Omental fat pad (tissue), 4 donors: ENCODE results near the gene CYP4F12. TPM values are rescaled to one million over a fixed set of nuclear protein-coding genes. Genes with fewer than 3 reads are reported as not detected.
"Not testable (repeated sequence)": the region's sequence is repeated elsewhere in the genome, so short reads cannot be mapped to it uniquely, and the experiment has no call there.

Experiments used
- ATAC-seq: fragments of 150-250 bp; one replicate; pipeline ENCODE4 v1.9.1; 2016; ENCODE audit warnings: mild to moderate bottlenecking, moderate library complexity; ENCODE audit not compliant: low FRiP score
- DNase-seq: peaks from one replicate; pipeline ENCODE4 v3.0.0-alpha.2; 2019; ENCODE audit warnings: low spot score
- CTCF ChIP-seq, 3 donors: fragments of 450-650 bp; IDR thresholded peaks; one replicate each; pipeline ENCODE4 v1.5.1; 2016 to 2017; ENCODE audit warnings: antibody characterized with exemption in 3 of 3, mild to moderate bottlenecking in 3 of 3, moderate library complexity in 2 of 3
- total RNA-seq, 4 donors: library from RNA; depleted of rRNA; stranded (reverse); fragments of >200 nt; gene quantifications; one replicate each; pipeline ENCODE4 v1.1.0, GENCODE V29; 2016

CYP4F12 gene
- total RNA-seq, 4 donors from 2014 or later = 3.0 to 58.6 (median 11.9) TPM

GRCh38 chr19:15679089-15679488 lies 6.2 kb downstream of the CYP4F12 start:
- no peak for TF ChIP-seq CTCF (IDR thresholded peaks at IDR 0.05)
- ATAC-seq (no peak), DNase-seq (no peak)

- DNase-seq, ATAC-seq: not testable (repeated sequence)
Measured at GRCh38 chr19:15679865-15680264, 7.0 kb downstream of the CYP4F12 start.

- TF ChIP-seq CTCF (IDR thresholded peaks at IDR 0.05) = no peak
- DNase-seq = no peak
- no peak for ATAC-seq
Measured at GRCh38 chr19:15680478-15681322, 7.8 kb downstream of the CYP4F12 start.

GRCh38 chr19:15683411-15683810 lies 10.5 kb downstream of the CYP4F12 start:
- TF ChIP-seq CTCF (IDR thresholded peaks at IDR 0.05) = no peak

GRCh38 chr19:15684828-15685227 lies 11.9 kb downstream of the CYP4F12 start:
- no peak for DNase-seq
- TF ChIP-seq CTCF (IDR thresholded peaks at IDR 0.05) = no peak
- no peak for ATAC-seq

More at GRCh38 chr19:15683411-15683810, 10.5 kb downstream of the CYP4F12 start:
- no peak for ATAC-seq
- DNase-seq = no peak

- ATAC-seq = no peak
Measured at GRCh38 chr19:15696654-15697194, 23.8 kb downstream of the CYP4F12 start.

More at GRCh38 chr19:15696654-15697194, 23.8 kb downstream of the CYP4F12 start:
- no peak for TF ChIP-seq CTCF (IDR thresholded peaks at IDR 0.05)
- DNase-seq = no peak
